ENCODE measurements around the gene CPT1B.

Gene CPT1B

DNA sequence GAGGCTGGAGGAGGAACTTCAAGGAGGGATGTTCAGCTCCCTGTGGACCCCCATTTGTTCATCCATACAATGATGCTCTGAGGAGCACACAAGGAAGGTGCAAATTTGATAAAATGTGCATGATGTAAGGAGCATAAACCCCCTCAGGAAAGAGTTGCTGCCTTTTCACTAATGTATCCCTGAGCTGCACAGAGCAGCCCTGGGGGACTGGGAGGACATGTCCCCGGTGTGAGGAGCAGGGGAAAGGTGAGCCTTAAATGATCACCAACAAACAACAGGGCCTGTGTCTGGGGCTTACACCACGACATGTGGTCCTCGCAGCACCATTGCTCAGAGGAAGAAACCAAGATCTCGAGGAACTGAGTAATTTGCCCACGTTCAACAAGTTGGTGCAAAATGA lies 18.9 kb upstream of the CPT1B start:
- Histone ChIP-seq H3K27ac (ENCODE audit: low read length) (no peak overlapping the region), H3K27me3 (ENCODE audit: insufficient read depth, low read length, poor library complexity) (no peaks in the 10 kb centered on the region), H3K79me2 (ENCODE audit: insufficient read depth, low read length) (no peaks in the 10 kb centered on the region), H4K20me1 (ENCODE audit: insufficient read depth, low read length) (no peaks in the 10 kb centered on the region; the same call in 1 of the 2 replicates), H3K36me3 (ENCODE audit: insufficient read depth, low read length) (no peaks in the 10 kb centered on the region), H3K9ac (ENCODE audit: low read depth, low read length) (no peak overlapping the region), H3K4me2 (ENCODE audit: insufficient read depth, low read length) (no peak overlapping the region), H2AFZ (ENCODE audit: low read depth, low read length) (no peak overlapping the region), H3K4me1 (ENCODE audit: insufficient read depth, low read length) (no peaks in the 10 kb centered on the region), H3K4me3 (ENCODE audit: low read depth in 1 of 2, low read length in 2 of 2) (no peak overlapping the region), H3K9me3 (ENCODE audit: insufficient read depth, low read length, severe bottlenecking) (no peaks in the 10 kb centered on the region)
- ATAC-seq (ENCODE audit: insufficient read depth, low read depth) (no peak), DNase-seq (no peak)
- no peak for TF ChIP-seq EZH2 (IDR thresholded peaks at IDR 0.05; ENCODE audit: borderline replicate concordance, low read depth, low read length, severe bottlenecking)
- TF ChIP-seq, protein P1, sequence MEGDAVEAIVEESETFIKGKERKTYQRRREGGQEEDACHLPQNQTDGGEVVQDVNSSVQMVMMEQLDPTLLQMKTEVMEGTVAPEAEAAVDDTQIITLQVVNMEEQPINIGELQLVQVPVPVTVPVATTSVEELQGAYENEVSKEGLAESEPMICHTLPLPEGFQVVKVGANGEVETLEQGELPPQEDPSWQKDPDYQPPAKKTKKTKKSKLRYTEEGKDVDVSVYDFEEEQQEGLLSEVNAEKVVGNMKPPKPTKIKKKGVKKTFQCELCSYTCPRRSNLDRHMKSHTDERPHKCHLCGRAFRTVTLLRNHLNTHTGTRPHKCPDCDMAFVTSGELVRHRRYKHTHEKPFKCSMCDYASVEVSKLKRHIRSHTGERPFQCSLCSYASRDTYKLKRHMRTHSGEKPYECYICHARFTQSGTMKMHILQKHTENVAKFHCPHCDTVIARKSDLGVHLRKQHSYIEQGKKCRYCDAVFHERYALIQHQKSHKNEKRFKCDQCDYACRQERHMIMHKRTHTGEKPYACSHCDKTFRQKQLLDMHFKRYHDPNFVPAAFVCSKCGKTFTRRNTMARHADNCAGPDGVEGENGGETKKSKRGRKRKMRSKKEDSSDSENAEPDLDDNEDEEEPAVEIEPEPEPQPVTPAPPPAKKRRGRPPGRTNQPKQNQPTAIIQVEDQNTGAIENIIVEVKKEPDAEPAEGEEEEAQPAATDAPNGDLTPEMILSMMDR (IDR thresholded peaks at IDR 0.05; ENCODE audit: borderline replicate concordance, extremely low read depth, low read length, poor library complexity, severe bottlenecking): no peak

- no peak overlapping the region for H2AFZ ChIP-seq (ENCODE audit: low read depth, low read length)
- no peaks in the 10 kb centered on the region for H4K20me1 ChIP-seq (ENCODE audit: insufficient read depth, low read length)
- no peak overlapping the region for H3K4me3 ChIP-seq (ENCODE audit: low read depth in 1 of 2, low read length in 2 of 2)
- DNase-seq (no peak), ATAC-seq (ENCODE audit: insufficient read depth, low read depth) (no peak)
- no peak for TF ChIP-seq EZH2 (IDR thresholded peaks at IDR 0.05; ENCODE audit: borderline replicate concordance, low read depth, low read length, severe bottlenecking)
- TF ChIP-seq, protein P1 (IDR thresholded peaks at IDR 0.05; ENCODE audit: borderline replicate concordance, extremely low read depth, low read length, poor library complexity, severe bottlenecking): no peak
- no peaks in the 10 kb centered on the region for H3K36me3 ChIP-seq (ENCODE audit: insufficient read depth, low read length)
- no peaks in the 10 kb centered on the region for H3K27me3 ChIP-seq (ENCODE audit: insufficient read depth, low read length, poor library complexity)
- H3K79me2 ChIP-seq (ENCODE audit: insufficient read depth, low read length): no peaks in the 10 kb centered on the region
- H3K4me1 ChIP-seq (ENCODE audit: insufficient read depth, low read length): no peaks in the 10 kb centered on the region
- no peak overlapping the region for H3K9ac ChIP-seq (ENCODE audit: low read depth, low read length)
- H3K9me3 ChIP-seq (ENCODE audit: insufficient read depth, low read length, severe bottlenecking): no peaks in the 10 kb centered on the region
- H3K27ac ChIP-seq (ENCODE audit: low read length): no peak overlapping the region
- H3K4me2 ChIP-seq (ENCODE audit: insufficient read depth, low read length): no peak overlapping the region
Observed at GRCh38 chr22:50595189-50595588, 17.0 kb upstream of the CPT1B start.

- H3K9me3 ChIP-seq (ENCODE audit: insufficient read depth, low read length, severe bottlenecking): no peaks in the 10 kb centered on the region
- H4K20me1 ChIP-seq (ENCODE audit: insufficient read depth, low read length): 0 out of 2 replicates have a peak, but pooled peaks cover 4% of the 10 kb centered on the region
- peaks cover 8% of the 10 kb centered on the region for H3K4me1 ChIP-seq (ENCODE audit: insufficient read depth, low read length)
- H3K9ac ChIP-seq (ENCODE audit: low read depth, low read length): no peak overlapping the region
- no peaks in the 10 kb centered on the region for H3K27me3 ChIP-seq (ENCODE audit: insufficient read depth, low read length, poor library complexity)
- H2AFZ ChIP-seq (ENCODE audit: low read depth, low read length): no peak overlapping the region
- H3K4me3 ChIP-seq (ENCODE audit: low read depth in 1 of 2, low read length in 2 of 2): no peak overlapping the region
- no peak for TF ChIP-seq EZH2 (IDR thresholded peaks at IDR 0.05; ENCODE audit: borderline replicate concordance, low read depth, low read length, severe bottlenecking)
- TF ChIP-seq, protein P1 (IDR thresholded peaks at IDR 0.05; ENCODE audit: borderline replicate concordance, extremely low read depth, low read length, poor library complexity, severe bottlenecking): no peak
- no peaks in the 10 kb centered on the region; the same call in 1 of the 2 replicates for H3K36me3 ChIP-seq (ENCODE audit: insufficient read depth, low read length)
- ATAC-seq (ENCODE audit: insufficient read depth, low read depth) (no peak), DNase-seq (no peak)
- H3K79me2 ChIP-seq (ENCODE audit: insufficient read depth, low read length): peaks cover 9% of the 10 kb centered on the region
- H3K27ac ChIP-seq (ENCODE audit: low read length): no peak overlapping the region
- H3K4me2 ChIP-seq (ENCODE audit: insufficient read depth, low read length): no peak overlapping the region
Observed at GRCh38 chr22:50587407-50587806, 9.2 kb upstream of the CPT1B start.

DNA sequence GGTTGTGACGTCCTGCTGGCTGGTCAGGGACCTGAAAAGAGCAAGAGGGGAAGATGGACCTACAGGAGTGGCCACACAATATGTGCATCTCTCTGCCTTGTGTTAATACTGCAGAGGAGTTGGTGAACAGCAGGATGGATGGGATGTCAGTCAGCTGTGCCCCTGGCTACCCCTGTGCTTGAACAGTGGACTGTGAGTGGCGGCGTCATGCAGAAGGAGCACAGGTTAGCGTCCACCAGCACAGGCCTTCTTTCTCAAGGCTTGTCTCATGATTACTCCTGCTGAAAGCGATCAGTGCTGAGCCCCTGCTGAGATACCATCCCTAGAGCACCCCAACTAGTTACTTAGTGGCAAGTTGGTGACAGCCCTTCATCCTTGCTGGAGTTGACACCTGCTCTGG lies 8.2 kb upstream of the CPT1B start:
- H3K27me3 ChIP-seq (ENCODE audit: insufficient read depth, low read length, poor library complexity): no peaks in the 10 kb centered on the region
- no peak overlapping the region for H3K27ac ChIP-seq (ENCODE audit: low read length)
- ATAC-seq (ENCODE audit: insufficient read depth, low read depth): no peak
- H3K36me3 ChIP-seq (ENCODE audit: insufficient read depth, low read length): peaks cover 6% of the 10 kb centered on the region
- DNase-seq: no peak
- no peak overlapping the region for H2AFZ ChIP-seq (ENCODE audit: low read depth, low read length)
- no peaks in the 10 kb centered on the region for H3K9me3 ChIP-seq (ENCODE audit: insufficient read depth, low read length, severe bottlenecking)
- H3K4me3 ChIP-seq (ENCODE audit: low read depth in 1 of 2, low read length in 2 of 2): no peak overlapping the region
- peaks cover 15% of the 10 kb centered on the region for H3K4me1 ChIP-seq (ENCODE audit: insufficient read depth, low read length)
- 0 out of 2 replicates have a peak, but pooled peaks cover 6% of the 10 kb centered on the region for H4K20me1 ChIP-seq (ENCODE audit: insufficient read depth, low read length)
- H3K4me2 ChIP-seq (ENCODE audit: insufficient read depth, low read length): no peak overlapping the region
- no peak overlapping the region for H3K9ac ChIP-seq (ENCODE audit: low read depth, low read length)
- H3K79me2 ChIP-seq (ENCODE audit: insufficient read depth, low read length): peaks cover 19% of the 10 kb centered on the region
- no peak for TF ChIP-seq EZH2 (IDR thresholded peaks at IDR 0.05; ENCODE audit: borderline replicate concordance, low read depth, low read length, severe bottlenecking)
- TF ChIP-seq, protein P1 (IDR thresholded peaks at IDR 0.05; ENCODE audit: borderline replicate concordance, extremely low read depth, low read length, poor library complexity, severe bottlenecking): no peak

All from DND-41 (cell line).